Stimulated activated CD8-positive, alpha-beta memory T cell treated with anti-CD3 and anti-CD28 coated beads, Interleukin-4, amount 100 ng/mL, for 24 hours (primary cell): ENCODE measurements around the gene CBX7.
A peak's percentile ranks its signal among the peaks of the same experiment; 100 is the strongest.

ENCODE experiments used
- DNase-seq: peaks from one replicate; pipeline ENCODE4 v3.0.0-alpha.2; 2020; ENCODE audit warnings: low read depth

CBX7 gene

GRCh38 chr22:39123751-39124581 is 28.5 kb downstream of the CBX7 start:
- DNase-seq = no peak

- no peak for DNase-seq
Observed at GRCh38 chr22:39122772-39123470, 29.6 kb downstream of the CBX7 start.

- no peak for DNase-seq
Observed at GRCh38 chr22:39120983-39121382, 31.5 kb downstream of the CBX7 start.

GRCh38 chr22:39117585-39118191 is 34.8 kb downstream of the CBX7 start:
- DNase-seq = peak; percentile 62

GRCh38 chr22:39115977-39116621 is 36.4 kb downstream of the CBX7 start:
- DNase-seq = no peak

GRCh38 chr22:39115570-39115969 is 36.9 kb downstream of the CBX7 start:
- no peak for DNase-seq

- DNase-seq = no peak
Observed at GRCh38 chr22:39114112-39114511, 38.4 kb downstream of the CBX7 start.

GRCh38 chr22:39110631-39111561 is 41.6 kb downstream of the CBX7 start:
- DNase-seq = no peak

- DNase-seq = no peak
Observed at GRCh38 chr22:39109361-39109760, 43.1 kb downstream of the CBX7 start.

- no peak for DNase-seq
Observed at GRCh38 chr22:39108487-39108886, 44.0 kb downstream of the CBX7 start.

- DNase-seq = no peak
Observed at GRCh38 chr22:39106326-39106725, 46.2 kb downstream of the CBX7 start.

GRCh38 chr22:39103431-39103830 is 49.0 kb downstream of the CBX7 start:
- no peak for DNase-seq

- DNase-seq = no peak
Observed at GRCh38 chr22:39101226-39101625, 51.3 kb downstream of the CBX7 start.

- no peak for DNase-seq
Observed at GRCh38 chr22:39098576-39098975, 53.9 kb downstream of the CBX7 start.

GRCh38 chr22:39098026-39098425 is 54.5 kb downstream of the CBX7 start:
- DNase-seq = no peak

GRCh38 chr22:39097098-39098020 is 55.1 kb downstream of the CBX7 start, which contains the start of gene APOBEC3H:
TSS of gene APOBEC3H (plus strand) at chr22:39097244. CDS start at chr22:39100279, 3,035 bp downstream.
- no peak for DNase-seq

- DNase-seq = no peak
Observed at GRCh38 chr22:39095971-39096370, 56.5 kb downstream of the CBX7 start.

GRCh38 chr22:39094717-39095389 is 57.6 kb downstream of the CBX7 start:
- no peak for DNase-seq

GRCh38 chr22:39092111-39092862 is 60.2 kb downstream of the CBX7 start:
- no peak for DNase-seq
